ENCODE results near the gene SEMA3G.

Gene SEMA3G

DNA sequence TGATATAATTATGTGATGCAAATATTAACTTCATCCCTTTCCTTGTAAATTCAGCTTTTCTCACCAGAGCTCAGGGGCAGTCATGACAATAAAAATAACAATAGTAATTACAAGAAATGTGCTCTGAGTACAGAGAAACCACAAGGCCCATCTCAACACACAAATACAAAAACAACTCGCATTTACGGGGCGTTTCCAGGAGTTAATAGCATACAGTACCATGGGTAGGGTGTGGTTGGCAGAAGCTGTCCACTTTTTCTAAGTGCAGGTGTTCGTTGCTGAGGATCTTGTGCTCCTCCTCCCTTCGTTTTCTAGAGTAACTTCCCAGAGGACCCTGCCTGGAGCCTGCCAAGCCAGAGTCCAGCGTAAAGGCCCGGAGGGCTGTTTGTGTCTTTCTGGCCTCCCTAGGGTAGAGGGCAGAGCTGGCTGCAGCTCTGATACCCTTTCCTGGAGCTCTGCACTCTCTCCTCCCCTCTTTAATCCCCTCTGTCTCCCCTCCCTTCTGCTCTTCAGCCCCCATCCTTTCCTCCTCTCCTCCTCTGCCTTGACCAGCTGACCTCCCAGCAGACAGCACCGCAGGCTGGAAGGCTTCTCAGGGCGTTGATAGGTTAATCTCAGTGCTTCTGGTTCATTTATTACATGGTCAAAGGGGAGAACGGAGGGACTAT, 11.4 kb downstream of the SEMA3G start:
- Mint-ChIP-seq H3K9me3 (no peaks in the 10 kb centered on the region), H3K36me3 (no peaks in the 10 kb centered on the region), H3K27me3 (peaks cover 0 to 4% of the 10 kb centered on the region in 2 donors), H3K4me3 (no peak overlapping the region), H3K27ac (no peak overlapping the region), H3K4me1 (no peaks in the 10 kb centered on the region)
- ATAC-seq (replicated peaks) (no peak), DNase-seq (no peak)

DNA sequence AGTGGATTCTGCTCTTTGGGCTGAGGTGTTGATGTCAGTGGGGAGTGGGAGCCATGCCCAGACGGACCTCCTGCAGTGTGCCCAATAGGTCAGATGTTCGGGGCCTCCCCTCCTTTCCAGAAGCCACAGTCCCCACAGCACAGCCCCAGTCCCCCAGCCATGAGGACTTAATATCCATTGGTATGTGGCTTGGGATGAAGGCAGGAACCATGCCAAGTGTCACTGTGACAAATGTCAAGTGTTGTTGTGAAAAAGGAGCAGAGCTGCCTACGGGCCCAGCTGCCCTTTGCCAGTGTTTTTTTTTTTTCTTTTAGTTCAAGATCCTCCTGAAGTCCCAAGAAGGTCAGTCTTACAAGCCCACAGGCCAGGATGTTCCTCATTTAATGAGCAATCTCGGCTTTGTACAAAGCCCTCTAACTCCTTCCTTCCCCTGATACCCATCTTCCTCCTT, 12.2 kb downstream of the SEMA3G start:
- Mint-ChIP-seq H3K27ac (no peak overlapping the region), H3K27me3 (peaks cover 0 to 4% of the 10 kb centered on the region in 2 donors), H3K9me3 (no peaks in the 10 kb centered on the region), H3K4me1 (no peaks in the 10 kb centered on the region), H3K36me3 (no peaks in the 10 kb centered on the region), H3K4me3 (no peak overlapping the region)
- no peak for ATAC-seq (replicated peaks)
- DNase-seq, result no peak

DNA sequence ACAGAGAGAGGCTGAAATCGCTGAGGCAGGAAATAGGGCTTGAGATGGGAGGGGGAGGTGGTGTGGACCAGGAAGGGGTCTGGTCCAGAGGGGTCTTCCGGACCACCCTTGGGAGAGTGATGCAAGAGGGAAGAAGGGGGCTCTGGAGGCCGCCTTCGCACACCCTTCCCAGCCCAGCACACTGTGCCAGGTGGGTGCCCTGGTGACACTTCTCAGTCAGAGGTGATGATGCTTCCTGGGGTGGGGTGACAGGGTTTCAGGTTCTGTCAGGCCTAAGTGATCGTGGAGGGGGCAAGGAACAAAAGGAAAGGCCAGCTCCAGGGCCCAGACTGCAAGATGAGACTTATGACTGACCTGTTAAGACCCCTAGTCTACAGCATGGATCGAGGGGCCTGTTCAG, 12.7 kb downstream of the SEMA3G start:
- no peaks in the 10 kb centered on the region for H3K36me3 Mint-ChIP-seq
- no peak overlapping the region for H3K4me3 Mint-ChIP-seq
- H3K4me1 Mint-ChIP-seq, result no peaks in the 10 kb centered on the region
- no peak for DNase-seq
- no peaks in the 10 kb centered on the region for H3K9me3 Mint-ChIP-seq
- peaks cover 0 to 4% of the 10 kb centered on the region in 2 donors for H3K27me3 Mint-ChIP-seq
- H3K27ac Mint-ChIP-seq, result no peak overlapping the region
- ATAC-seq (replicated peaks), result no peak

DNA sequence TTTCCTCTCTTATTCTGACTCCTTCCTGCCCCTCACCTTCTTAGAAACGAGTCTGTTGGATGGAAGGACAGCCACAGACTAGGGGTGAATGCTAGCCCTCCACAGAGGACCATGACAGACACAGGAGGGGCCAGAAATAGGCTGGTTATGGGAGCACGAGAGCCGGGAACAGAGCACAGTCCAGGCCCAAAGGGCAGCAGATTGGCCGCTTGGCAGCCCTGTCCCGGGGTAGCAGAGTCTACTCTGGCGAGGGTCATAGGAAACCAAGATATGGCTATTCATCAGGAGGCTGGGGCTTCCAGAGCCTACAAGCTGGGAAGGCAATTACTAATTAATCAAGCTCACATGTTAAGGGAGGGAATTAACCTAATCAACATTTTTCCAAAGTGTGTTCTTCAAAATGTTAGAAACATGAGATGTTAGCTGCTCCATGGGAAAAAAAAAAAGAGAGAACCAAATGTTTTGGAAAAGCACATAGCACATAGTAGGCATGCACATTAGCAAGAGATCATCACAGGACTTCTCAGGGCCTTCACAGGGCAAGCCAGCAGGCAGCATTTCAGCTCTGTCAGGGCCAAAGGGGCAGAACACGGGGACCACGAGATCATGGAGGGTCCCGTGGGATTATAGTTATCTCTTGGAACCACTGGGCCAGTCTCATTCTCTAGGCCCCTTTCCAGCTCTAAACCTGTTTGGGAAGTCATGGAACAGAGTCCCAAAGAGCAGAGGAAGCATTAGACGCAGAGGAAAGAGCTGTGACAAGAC, 13.3 kb downstream of the SEMA3G start:
- no peaks in the 10 kb centered on the region for H3K4me1 Mint-ChIP-seq
- no peak overlapping the region for H3K4me3 Mint-ChIP-seq
- H3K36me3 Mint-ChIP-seq, result no peaks in the 10 kb centered on the region
- ATAC-seq (replicated peaks) (no peak), DNase-seq (no peak)
- no peaks in the 10 kb centered on the region for H3K9me3 Mint-ChIP-seq
- no peak overlapping the region for H3K27ac Mint-ChIP-seq
- H3K27me3 Mint-ChIP-seq, result peaks cover 0 to 4% of the 10 kb centered on the region in 2 donors

DNA sequence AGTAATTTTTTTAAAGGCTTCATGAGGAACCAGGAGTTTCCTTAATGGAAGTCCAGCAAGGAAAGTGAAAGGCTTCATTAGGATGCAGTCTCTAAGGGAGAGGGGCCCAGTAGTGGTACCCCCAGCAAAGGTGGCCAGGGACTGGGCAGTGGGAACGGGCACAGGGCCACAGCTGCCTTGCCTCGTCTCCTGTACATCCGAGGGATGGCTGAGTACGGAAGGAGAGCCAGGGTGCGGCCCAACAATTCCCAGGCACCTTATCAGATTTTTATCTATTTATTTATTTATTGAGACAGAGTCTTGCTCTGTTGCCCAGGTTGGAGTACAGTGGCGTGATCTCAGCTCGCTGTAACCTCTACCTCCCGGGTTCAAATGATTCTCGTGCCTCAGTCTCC, 14.5 kb downstream of the SEMA3G start:
- Mint-ChIP-seq H3K9me3 (no peaks in the 10 kb centered on the region), H3K27ac (no peak overlapping the region), H3K4me3 (no peak overlapping the region), H3K36me3 (no peaks in the 10 kb centered on the region), H3K4me1 (no peaks in the 10 kb centered on the region), H3K27me3 (peaks cover 0 to 4% of the 10 kb centered on the region in 2 donors)
- DNase-seq, result no peak
- ATAC-seq (replicated peaks), result no peak

DNA sequence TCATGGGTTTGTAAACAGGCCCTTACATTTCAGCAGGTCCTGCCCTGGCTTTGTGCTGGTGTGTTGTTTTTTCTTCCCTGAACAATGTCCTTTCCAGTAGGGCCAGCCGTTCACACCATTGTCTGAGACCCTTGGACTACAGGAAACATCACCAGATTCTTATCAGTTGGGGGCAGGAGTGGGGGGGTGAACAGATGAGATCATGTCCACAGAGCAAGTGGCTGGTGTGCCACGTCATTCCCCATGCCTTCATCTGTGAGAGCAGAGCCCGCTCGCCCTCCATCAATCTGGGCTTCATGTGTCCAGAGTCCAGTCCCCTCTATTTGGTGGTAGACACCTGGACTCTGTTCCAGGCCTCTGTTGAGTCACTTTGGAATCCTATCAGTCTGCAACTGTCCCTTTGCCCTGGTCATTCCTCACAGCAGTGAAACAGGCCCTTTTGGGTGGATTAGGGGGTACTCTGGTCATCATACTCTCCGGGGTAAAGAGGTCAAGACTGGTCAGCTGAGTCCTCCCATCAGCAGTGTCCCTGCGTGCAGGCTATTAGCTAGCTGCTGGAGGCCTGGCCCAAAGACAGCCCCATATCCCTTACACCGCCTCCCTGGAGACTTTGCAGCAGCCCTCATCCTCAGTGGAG, 15.0 kb downstream of the SEMA3G start:
- Mint-ChIP-seq H3K27me3 (peaks cover 0 to 4% of the 10 kb centered on the region in 2 donors), H3K36me3 (no peaks in the 10 kb centered on the region), H3K27ac (no peak overlapping the region), H3K4me1 (no peaks in the 10 kb centered on the region), H3K4me3 (no peak overlapping the region), H3K9me3 (no peaks in the 10 kb centered on the region)
- no peak for ATAC-seq (replicated peaks)
- no peak for DNase-seq

DNA sequence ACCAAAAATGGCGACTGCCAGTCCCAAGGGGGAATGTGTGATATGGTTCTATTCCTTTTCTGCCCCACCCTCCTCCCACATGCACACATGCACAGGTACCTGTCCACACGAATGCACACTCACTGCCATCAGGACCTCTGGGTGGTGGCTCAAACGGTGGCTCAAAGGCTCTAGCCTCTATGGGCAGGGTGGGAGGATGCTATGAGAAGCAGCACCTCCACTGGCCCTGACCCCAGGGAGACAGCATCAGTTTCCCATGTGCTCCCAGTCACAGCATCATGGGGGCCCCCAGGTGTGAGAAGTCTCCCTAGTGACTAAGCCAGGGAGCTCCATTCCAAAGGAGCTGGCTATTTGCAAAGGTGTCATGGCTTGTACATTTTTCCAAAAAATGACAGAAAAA, 15.9 kb downstream of the SEMA3G start:
- no peaks in the 10 kb centered on the region for H3K9me3 Mint-ChIP-seq
- ATAC-seq (replicated peaks), result no peak
- H3K4me1 Mint-ChIP-seq, result no peaks in the 10 kb centered on the region
- H3K4me3 Mint-ChIP-seq, result no peak overlapping the region
- no peak overlapping the region for H3K27ac Mint-ChIP-seq
- no peaks in the 10 kb centered on the region for H3K36me3 Mint-ChIP-seq
- DNase-seq, result no peak
- peaks cover 0 to 4% of the 10 kb centered on the region in 2 donors for H3K27me3 Mint-ChIP-seq

DNA sequence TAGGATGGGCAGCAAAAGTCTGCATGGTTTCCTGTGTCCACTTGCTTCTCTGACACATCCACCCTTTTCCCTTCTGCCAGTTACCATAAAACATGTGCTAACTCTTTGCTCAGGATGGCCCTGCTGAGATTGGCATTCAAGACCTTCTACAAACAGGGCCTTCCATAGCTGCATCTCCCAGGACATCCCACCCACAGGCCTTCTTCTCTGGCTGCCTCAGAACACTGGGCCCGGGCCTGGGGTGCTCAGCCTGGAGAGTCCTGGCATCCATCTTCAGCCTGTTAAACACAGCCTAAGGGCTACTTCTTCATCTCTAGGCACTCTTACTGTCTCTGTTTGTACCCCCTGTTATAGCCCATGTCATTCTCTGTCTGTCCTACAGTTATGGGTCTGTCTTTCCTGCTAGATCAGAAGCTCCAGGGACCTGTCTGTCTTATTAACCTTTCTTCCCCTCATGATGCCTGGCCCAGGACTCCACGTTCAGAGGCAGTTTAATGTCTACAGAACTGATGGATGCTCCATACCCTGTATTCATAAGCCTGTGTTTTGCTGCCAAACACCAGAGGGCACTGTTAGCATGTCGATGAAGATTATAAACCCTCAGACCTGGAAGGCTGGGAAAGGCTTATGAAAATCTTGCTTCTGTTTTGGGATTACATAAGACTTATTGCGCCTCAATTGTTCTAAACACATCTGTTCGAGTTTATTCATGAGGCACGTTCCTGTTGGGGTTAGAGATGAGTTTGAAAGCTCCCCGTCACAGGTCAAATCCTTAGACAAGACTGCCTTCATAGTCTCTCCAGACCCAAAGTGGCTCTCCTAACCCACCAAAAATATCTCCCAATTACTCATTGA, 16.5 kb downstream of the SEMA3G start:
- DNase-seq (no peak), ATAC-seq (replicated peaks) (peak; percentile 80 to 89)
- H3K27ac Mint-ChIP-seq, result no peak overlapping the region
- H3K27me3 Mint-ChIP-seq, result peaks cover 0 to 4% of the 10 kb centered on the region in 2 donors
- H3K4me1 Mint-ChIP-seq, result no peaks in the 10 kb centered on the region
- H3K36me3 Mint-ChIP-seq, result no peaks in the 10 kb centered on the region
- no peak overlapping the region for H3K4me3 Mint-ChIP-seq
- no peaks in the 10 kb centered on the region for H3K9me3 Mint-ChIP-seq

DNA sequence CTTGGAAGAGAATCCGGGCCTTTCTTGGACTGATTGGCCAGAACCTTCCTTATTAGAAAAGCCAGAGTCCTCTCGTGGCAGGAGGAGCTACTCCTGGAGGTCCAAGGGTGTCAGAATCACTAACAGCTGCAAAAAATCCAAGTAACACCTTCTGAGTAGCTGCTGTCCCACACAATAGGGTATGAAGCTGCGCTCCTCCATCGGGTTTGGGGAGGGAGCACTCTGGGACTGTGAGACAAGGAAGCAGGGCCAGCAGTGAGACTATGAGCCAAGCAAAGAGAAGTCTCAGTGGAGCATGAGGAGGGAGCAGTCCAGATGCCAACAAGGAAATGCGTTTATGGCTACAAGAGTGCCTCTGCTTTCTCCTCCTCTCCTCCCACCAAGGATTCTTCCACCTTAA, 21.7 kb downstream of the SEMA3G start:
- peaks cover 0 to 4% of the 10 kb centered on the region in 2 donors for H3K36me3 Mint-ChIP-seq
- no peaks in the 10 kb centered on the region for H3K9me3 Mint-ChIP-seq
- H3K27me3 Mint-ChIP-seq, result no peaks in the 10 kb centered on the region
- no peaks in the 10 kb centered on the region for H3K4me1 Mint-ChIP-seq
- DNase-seq (no peak), ATAC-seq (replicated peaks) (no peak)
- H3K4me3 Mint-ChIP-seq, result no peak overlapping the region
- H3K27ac Mint-ChIP-seq, result no peak overlapping the region

DNA sequence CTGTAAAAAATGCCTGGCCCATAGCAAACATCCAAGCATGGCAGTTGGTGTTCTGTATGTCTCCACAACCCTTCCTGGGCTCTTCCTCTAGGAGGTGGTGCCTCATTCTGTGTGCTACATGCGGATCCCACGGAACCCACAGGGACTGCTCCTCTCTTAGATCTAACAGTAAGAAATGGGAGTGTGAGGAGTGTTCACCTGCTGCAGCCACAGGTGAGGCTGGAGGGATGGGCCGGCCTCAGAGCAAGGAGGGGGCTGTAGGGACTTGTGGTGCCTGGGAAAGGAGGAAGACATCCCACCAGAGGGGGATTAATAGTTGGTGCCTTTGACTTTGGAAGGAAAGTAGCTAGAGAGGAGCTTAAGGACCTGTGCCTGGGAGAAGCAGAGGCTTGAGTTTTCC, 22.2 kb downstream of the SEMA3G start:
- Mint-ChIP-seq H3K27ac (no peak overlapping the region), H3K4me3 (no peak overlapping the region), H3K9me3 (no peaks in the 10 kb centered on the region), H3K27me3 (no peaks in the 10 kb centered on the region), H3K4me1 (no peaks in the 10 kb centered on the region), H3K36me3 (peaks cover 0 to 4% of the 10 kb centered on the region in 2 donors)
- no peak for DNase-seq
- no peak for ATAC-seq (replicated peaks)

DNA sequence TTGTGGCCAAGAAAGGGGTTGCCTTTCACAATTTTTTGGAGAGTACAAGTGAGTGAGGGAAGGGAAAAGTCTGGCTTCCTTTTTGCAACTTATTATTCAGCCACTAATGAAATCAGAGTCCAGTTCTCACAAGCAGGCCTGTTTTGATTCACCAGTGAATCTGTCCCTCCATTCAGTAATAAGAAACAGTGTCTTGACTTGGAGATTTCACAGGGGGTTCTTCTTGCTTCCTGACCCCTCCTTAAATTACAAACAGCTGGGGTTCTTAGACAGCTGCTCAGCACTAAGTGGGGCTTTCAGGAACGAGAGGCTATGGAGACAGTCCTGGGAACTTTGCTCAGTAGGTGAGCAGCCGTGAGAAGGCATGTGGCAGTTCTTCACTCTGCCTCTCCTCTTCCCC, 24.5 kb downstream of the SEMA3G start:
- Mint-ChIP-seq H3K27me3 (no peaks in the 10 kb centered on the region), H3K9me3 (no peaks in the 10 kb centered on the region), H3K4me1 (peaks cover 0 to 4% of the 10 kb centered on the region in 2 donors), H3K4me3 (no peak overlapping the region), H3K36me3 (peaks cover 0 to 6% of the 10 kb centered on the region in 2 donors), H3K27ac (no peak overlapping the region)
- no peak for DNase-seq
- ATAC-seq (replicated peaks), result no peak

DNA sequence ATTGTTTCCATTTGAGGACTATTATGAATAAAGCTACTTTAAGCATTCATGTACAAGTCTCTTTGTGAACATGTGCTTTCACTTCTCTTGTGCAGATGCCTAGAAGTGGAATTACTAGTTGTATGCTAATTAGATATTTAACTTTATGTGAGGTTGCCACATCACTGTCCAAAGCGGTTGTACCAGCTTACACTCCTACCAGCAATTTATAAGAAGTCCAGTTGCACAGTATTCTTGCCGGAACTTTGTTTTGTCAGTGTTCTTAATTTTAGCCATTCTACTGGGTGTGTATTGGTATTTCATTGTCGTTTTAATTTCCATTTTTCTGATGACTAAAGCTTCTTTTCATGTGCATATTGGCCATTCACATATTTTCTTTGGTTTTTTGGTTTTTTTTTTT, 29.1 kb downstream of the SEMA3G start:
- no peaks in the 10 kb centered on the region for H3K27me3 Mint-ChIP-seq
- peaks cover 5 to 8% of the 10 kb centered on the region in 2 donors for H3K36me3 Mint-ChIP-seq
- H3K4me3 Mint-ChIP-seq, result no peak overlapping the region
- DNase-seq (no peak), ATAC-seq (replicated peaks) (no peak)
- H3K4me1 Mint-ChIP-seq, result peaks cover 8 to 27% of the 10 kb centered on the region in 2 donors
- H3K27ac Mint-ChIP-seq, result no peak overlapping the region
- no peaks in the 10 kb centered on the region for H3K9me3 Mint-ChIP-seq

DNA sequence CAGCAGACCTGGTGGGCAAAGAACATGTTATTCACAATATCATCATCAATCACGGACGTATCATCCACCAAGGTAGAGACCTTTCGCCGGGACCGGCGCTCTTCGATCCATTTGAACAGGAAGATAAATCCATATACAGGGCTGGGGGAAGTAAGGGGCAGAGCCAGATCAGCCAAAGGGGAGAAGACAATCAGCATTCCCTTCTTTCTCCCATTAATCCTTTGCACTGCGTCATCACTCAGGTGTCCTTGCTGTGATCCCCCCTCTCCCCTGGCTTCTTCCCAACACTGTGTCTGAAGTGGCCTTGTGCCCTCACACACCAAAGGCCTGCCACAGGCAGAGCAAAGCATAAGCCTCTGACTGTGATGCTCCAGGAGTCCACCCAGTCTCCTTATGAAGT, 36.4 kb downstream of the SEMA3G start:
- ATAC-seq (replicated peaks), result no peak
- Mint-ChIP-seq H3K27me3 (no peaks in the 10 kb centered on the region), H3K36me3 (peaks cover 26 to 39% of the 10 kb centered on the region in 2 donors), H3K4me1 (peaks cover 26 to 53% of the 10 kb centered on the region in 2 donors), H3K9me3 (no peaks in the 10 kb centered on the region), H3K27ac (peak overlapping the region; percentile 98), H3K4me3 (peak overlapping the region; percentile 94 to 95)
- no peak for DNase-seq

DNA sequence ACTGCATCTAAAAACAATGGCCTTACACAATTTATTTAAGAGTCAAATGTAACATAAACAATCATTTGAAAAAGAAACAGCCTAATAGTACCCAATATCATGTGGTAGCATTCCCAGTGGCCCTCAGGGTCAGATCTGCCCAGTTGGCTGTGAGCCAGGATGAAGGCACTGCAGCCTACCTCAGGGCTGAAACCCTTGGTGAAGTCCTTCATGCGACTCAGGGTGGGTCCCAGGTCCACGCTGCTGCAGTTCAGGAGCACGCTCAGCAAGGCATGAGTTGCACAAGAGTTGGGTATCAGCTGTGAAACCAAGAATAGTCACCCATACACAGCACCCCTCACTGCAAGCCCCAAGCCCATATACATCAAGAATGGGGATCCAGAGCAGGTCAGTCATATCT, 37.1 kb downstream of the SEMA3G start:
- no peak for DNase-seq

More for the DNA sequence above, 37.1 kb downstream of the SEMA3G start:
- ATAC-seq (replicated peaks), result no peak
- H3K9me3 Mint-ChIP-seq, result no peaks in the 10 kb centered on the region
- H3K4me1 Mint-ChIP-seq, result peaks cover 26 to 51% of the 10 kb centered on the region in 2 donors
- H3K4me3 Mint-ChIP-seq, result peak overlapping the region in 1 of 2 donors; percentile 95
- peaks cover 32 to 46% of the 10 kb centered on the region in 2 donors for H3K36me3 Mint-ChIP-seq
- no peaks in the 10 kb centered on the region for H3K27me3 Mint-ChIP-seq
- no peak overlapping the region for H3K27ac Mint-ChIP-seq

All from stimulated activated naive B cell treated with anti-CD40 and anti-IgM and Interleukin-4, amounts not matched to agents 10 μg/mL and 1 μg/mL and 100 μg/mL, for 72 hours (primary cell).